HepG2 (cell line): ENCODE data around the gene FEM1B. TPM values are rescaled to one million over a fixed set of nuclear protein-coding genes. Genes with fewer than 3 reads are reported as not detected.

Source experiments
- ATAC-seq: fragments of 200-7000 bp; cut with Tn5 transposase; 3 replicates; pipeline ENCODE4 v1.9.1; 2020; ENCODE audit warnings: mild to moderate bottlenecking, moderate library complexity
- BruUV-seq: library from RNA; stranded (reverse); fragments of 400-500 nt; replicated peaks from 2 replicates; lab custom pipeline; 2021; lab: Mats Ljungman, UMichigan
- CTCF ChIA-PET: fragments of 300-600 bp; formaldehyde crosslinking; extraction: SDS; loops from one replicate; lab custom pipeline; 2021; ENCODE audit warnings: low total read pairs, inconsistent platforms, low intra/inter-chr PET ratio; lab: Yijun Ruan, JAX
- POLR2A ChIA-PET: fragments of 350-600 bp; sonication (Branson Sonifier 250); formaldehyde crosslinking; loops from one replicate; lab custom pipeline; 2020; ENCODE audit warnings: antibody characterized with exemption, inconsistent platforms; lab: Yijun Ruan, JAX
- DNase-seq: peaks from one replicate; pipeline ENCODE4 v3.0.0-alpha.2; 2015; ENCODE audit warnings: low spot score
- FAIRE-seq: peaks from 3 replicates; lab custom pipeline; 2011; peaks lifted over from hg19 to GRCh38; lab: Jason Lieb, UNC
- H2AFZ ChIP-seq: one replicate; pipeline ENCODE4 v1.6.1; 2011; ENCODE audit warnings: low read length, inconsistent platforms
- H3K27ac ChIP-seq: fragments of 300-600 bp; 3 replicates; pipeline ENCODE4 v1.8.0; 2011; ENCODE audit warnings: mixed run types, mild to moderate bottlenecking, mixed read lengths, low read length, inconsistent platforms; ENCODE audit not compliant: insufficient read depth; ENCODE audit errors: extremely low read length
- H3K27me3 ChIP-seq, 2 experiments: fragments of 200-600 bp in 1 of 2; 2 replicates in 1 of 2; 3 replicates in 1 of 2; pipeline versions ENCODE4 v1.6.0 to v1.8.0; 2011; ENCODE audit warnings: low read length in 2 of 2, mild to moderate bottlenecking in 2 of 2, moderate library complexity in 2 of 2, inconsistent platforms in 1 of 2; ENCODE audit not compliant: insufficient read depth in 2 of 2, control insufficient read depth in 1 of 2
- H3K36me3 ChIP-seq, 2 experiments: fragments of 200-600 bp in 1 of 2; replicated peaks in 1 of 2; 2 replicates in 1 of 2; 3 replicates in 1 of 2; pipeline versions ENCODE4 v1.5.1 to v1.8.0; 2011; ENCODE audit warnings: low read length in 2 of 2, inconsistent platforms in 1 of 2; ENCODE audit not compliant: insufficient read depth in 2 of 2, control insufficient read depth in 1 of 2
- H3K4me1 ChIP-seq: 2 replicates; pipeline ENCODE4 v1.5.1; 2012; ENCODE audit warnings: low read length, inconsistent platforms; ENCODE audit not compliant: insufficient read depth
- H3K4me2 ChIP-seq: 2 replicates; pipeline ENCODE4 v1.6.0; 2011; ENCODE audit warnings: low read depth, low read length, inconsistent platforms
- H3K4me3 ChIP-seq, 3 experiments: fragments of 200-600 bp in 1 of 3; sonication (generic), shearing (Covaris generic) in 1 of 3; replicated peaks in 1 of 3; 2 replicates each; pipeline ENCODE4 v1.5.1; 2011 to 2016; ENCODE audit warnings: low read length in 3 of 3, inconsistent platforms in 2 of 3, low read depth in 2 of 3, mild to moderate bottlenecking in 2 of 3, control low read depth in 1 of 3, mixed read lengths in 1 of 3; ENCODE audit not compliant: insufficient read depth in 1 of 3
- H3K79me2 ChIP-seq: one replicate; pipeline ENCODE4 v1.6.1; 2011; ENCODE audit warnings: low read length, inconsistent platforms; ENCODE audit not compliant: insufficient read depth
- H3K9ac ChIP-seq: 2 replicates; pipeline ENCODE4 v1.6.0; 2011; ENCODE audit warnings: mild to moderate bottlenecking, low read depth, low read length, inconsistent platforms; ENCODE audit not compliant: insufficient read depth
- H3K9me3 ChIP-seq: 2 replicates; pipeline ENCODE4 v1.5.1; 2012; ENCODE audit warnings: mild to moderate bottlenecking, low read length
- H4K20me1 ChIP-seq: 2 replicates; pipeline ENCODE4 v1.6.0; 2011; ENCODE audit warnings: inconsistent platforms, mild to moderate bottlenecking, low read length, moderate library complexity; ENCODE audit not compliant: insufficient read depth
- FOSL2 ChIP-seq: sonication (generic); formaldehyde crosslinking; IDR thresholded peaks from 2 replicates; pipeline ENCODE4 v1.4.0; 2020; ENCODE audit warnings: missing genetic modification reagents
- HNRNPH1 ChIP-seq: fragments of 200-400 bp; formaldehyde crosslinking; optimal IDR thresholded peaks from 2 replicates; pipeline ENCODE3; 2017; ENCODE audit warnings: mild to moderate bottlenecking, low read depth, low read length
- TGIF2 ChIP-seq: IDR thresholded peaks from 2 replicates; pipeline ENCODE4 v1.6.1; 2016; ENCODE audit warnings: control low read depth, missing compliant biosample characterization
- ZFYVE20 ChIP-seq: sonication (generic); formaldehyde crosslinking; IDR thresholded peaks from 2 replicates; pipeline ENCODE4 v1.8.0; 2023; ENCODE audit warnings: low read depth, mild to moderate bottlenecking, moderate library complexity, missing genetic modification reagents, borderline replicate concordance
- WGBS: methylation state at CpG from one replicate; pipeline ENCODE4 v1.1.6; 2017; ENCODE audit warnings: low lambda C conversion rate; 5-methylcytosine and 5-hydroxymethylcytosine counted together
- in situ Hi-C: cut with HindIII; loops from 2 replicates; pipeline ENCODE4 v1.10.0; 2017; ENCODE audit warnings: low pct_unique_long_range_greater_than_20kb; ENCODE audit not compliant: extremely low pct_ligation_motif_present
- intact Hi-C: fragments of 100-400 bp; cut with micrococcal nuclease; formaldehyde crosslinking; loops from one replicate; pipeline ENCODE4 v1.10.0; 2022; ENCODE audit not compliant: unreplicated experiment
- polyA plus RNA-seq, 8 experiments: library from polyadenylated mRNA; depleted of rRNA in 3 of 8; stranded (reverse) in 7 of 8; unstranded in 1 of 8; fragments of >200 nt; fragmentation: Illumina TruSeq in 4 of 8; extraction: Trizol in 4 of 8; gene quantifications; 2 replicates each; pipeline versions ENCODE4 v1.2.1 to v1.2.3, GENCODE V29; 2011 to 2016; ENCODE audit warnings: low read depth in 4 of 8, missing spikeins in 1 of 8, mixed read lengths in 1 of 8; ENCODE audit not compliant: insufficient read depth in 1 of 8
- total RNA-seq, 5 experiments: library from RNA; depleted of rRNA; stranded (reverse); fragments of >200 nt; fragmentation: Illumina TruSeq; extraction: Trizol; gene quantifications; 2 replicates each; pipeline ENCODE4 v1.2.3, GENCODE V29; 2016; ENCODE audit warnings: low read depth in 1 of 5
- TF ChIP-seq, protein P1 (sequence below): sonication (generic); formaldehyde crosslinking; IDR thresholded peaks from 2 replicates; pipeline ENCODE4 v1.4.0; 2020; ENCODE audit warnings: missing genetic modification reagents
- TF ChIP-seq, protein P2 (sequence below): sonication (generic); formaldehyde crosslinking; IDR thresholded peaks from 2 replicates; pipeline ENCODE4 v1.4.0; 2020; ENCODE audit warnings: mild to moderate bottlenecking, missing genetic modification reagents, borderline replicate concordance
- TF ChIP-seq, protein P3 (sequence below): sonication (generic); formaldehyde crosslinking; IDR thresholded peaks from 2 replicates; pipeline ENCODE4 v1.4.0; 2020; ENCODE audit warnings: missing genetic modification reagents
- TF ChIP-seq, protein P4 (sequence below): sonication (generic); formaldehyde crosslinking; IDR thresholded peaks from 2 replicates; pipeline ENCODE4 v1.4.0; 2020; ENCODE audit warnings: missing genetic modification reagents
- TF ChIP-seq, protein P5 (sequence below): sonication (generic); formaldehyde crosslinking; IDR thresholded peaks from 2 replicates; pipeline ENCODE4 v1.5.1; 2020; ENCODE audit warnings: mild to moderate bottlenecking, missing genetic modification reagents, moderate library complexity

Gene FEM1B
- total and polyA plus RNA-seq, 2 of the 13 experiments (the other 11 are each of a cell fraction or from before 2014, with no cell fraction given): 38.1 to 40.0 TPM

DNA sequence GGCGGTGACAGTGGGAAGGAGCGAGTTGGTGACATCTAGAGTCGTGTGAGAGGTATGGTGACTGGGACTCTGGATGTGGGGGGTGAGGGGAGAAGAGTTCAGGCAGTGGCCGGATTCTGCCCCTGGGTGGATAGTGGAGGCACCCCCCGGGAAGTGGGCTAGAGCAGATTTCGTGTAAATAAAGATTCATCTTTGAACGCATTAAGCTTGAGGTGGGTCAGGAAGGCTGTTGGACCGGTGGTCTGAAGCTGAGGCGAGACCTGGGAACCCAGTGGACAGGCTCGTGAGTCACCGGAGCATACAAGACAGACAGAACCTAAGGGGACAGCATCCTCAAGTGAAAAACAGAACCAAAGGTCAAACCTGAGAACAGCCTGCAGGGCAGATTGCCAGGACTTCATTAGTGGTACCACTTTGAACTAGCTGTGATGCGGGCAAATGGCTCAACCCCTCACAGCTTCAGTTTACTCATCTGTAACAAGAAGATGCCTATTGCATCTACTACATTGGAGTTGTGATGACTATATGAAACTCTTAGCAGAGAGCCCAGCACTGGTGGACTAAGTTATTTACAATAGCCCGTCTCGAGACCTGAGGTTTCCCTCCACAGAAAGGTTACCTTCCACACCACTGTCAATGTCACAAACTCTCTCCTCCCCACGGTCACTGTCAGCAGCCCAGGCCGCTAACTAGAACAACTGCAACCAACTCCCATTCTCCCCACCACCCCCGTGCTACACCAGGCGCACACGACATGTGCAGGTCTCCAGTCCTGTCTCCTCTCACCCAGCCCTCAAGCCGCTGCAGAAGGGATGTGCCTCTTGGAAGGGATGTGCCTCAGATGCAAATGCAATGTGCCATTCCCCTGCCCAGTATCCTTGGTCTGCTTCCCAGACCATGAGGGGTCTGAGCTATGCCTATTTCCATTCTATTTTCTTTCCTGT is 47.1 kb upstream of the FEM1B start:
- no peak overlapping the region for H3K27ac ChIP-seq
- ChIA-PET CTCF (no interaction called here), POLR2A (interaction anchor here (1.6 to 3.6 kb wide), 2 partner anchors 47 kb away, joined by 7 to 18 read pairs; partner anchors contain the start of gene FEM1B)
- no peak overlapping the region for H2AFZ ChIP-seq
- peak overlapping the region; percentile 60 to 82 (median 78) for H3K4me3 ChIP-seq
- ATAC-seq (peak; percentile 14), DNase-seq (no peak), FAIRE-seq (no peak)
- peak overlapping the region; percentile 81 for H3K9ac ChIP-seq
- H3K79me2 ChIP-seq: peaks cover 26% of the 10 kb centered on the region
- in situ Hi-C loops: no loop called here
- peak overlapping the region; percentile 96 for H3K4me2 ChIP-seq
- H3K9me3 ChIP-seq: no peaks in the 10 kb centered on the region
- no peaks in the 10 kb centered on the region; a peak in 1 of 5 replicates for H3K36me3 ChIP-seq
- no peaks in the 10 kb centered on the region; the same call in 1 of the 2 replicates for H4K20me1 ChIP-seq
- peaks cover 0 to 7% of the 10 kb centered on the region in 2 experiments; a peak in 1 of 5 replicates for H3K27me3 ChIP-seq
- TSS peak; percentile 86 for BruUV-seq
- intact Hi-C loops: loop anchor here (5.0 kb wide), 1 partner anchor 47 kb away; the partner anchor contains the start of gene FEM1B
- 22% methylated on average over 20 of the region's 20 CpGs for WGBS
- peaks cover 76% of the 10 kb centered on the region for H3K4me1 ChIP-seq
- TF ChIP-seq TGIF2 (CRISPR knock-in tag) (peak; percentile 51; the same call in 1 of the 2 replicates), HNRNPH1 (no peak), ZFYVE20 (CRISPR knock-in tag) (0 out of 2 replicates have a peak, but pooled peaks have one; percentile 23), FOSL2 (CRISPR knock-in tag) (peak; percentile 5; the same call in 1 of the 2 replicates)
- TF ChIP-seq, protein P1, sequence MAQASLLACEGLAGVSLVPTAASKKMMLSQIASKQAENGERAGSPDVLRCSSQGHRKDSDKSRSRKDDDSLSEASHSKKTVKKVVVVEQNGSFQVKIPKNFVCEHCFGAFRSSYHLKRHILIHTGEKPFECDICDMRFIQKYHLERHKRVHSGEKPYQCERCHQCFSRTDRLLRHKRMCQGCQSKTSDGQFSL (CRISPR knock-in tag): 0 out of 2 replicates have a peak, but pooled peaks have one; percentile 66
- TF ChIP-seq, protein P2, sequence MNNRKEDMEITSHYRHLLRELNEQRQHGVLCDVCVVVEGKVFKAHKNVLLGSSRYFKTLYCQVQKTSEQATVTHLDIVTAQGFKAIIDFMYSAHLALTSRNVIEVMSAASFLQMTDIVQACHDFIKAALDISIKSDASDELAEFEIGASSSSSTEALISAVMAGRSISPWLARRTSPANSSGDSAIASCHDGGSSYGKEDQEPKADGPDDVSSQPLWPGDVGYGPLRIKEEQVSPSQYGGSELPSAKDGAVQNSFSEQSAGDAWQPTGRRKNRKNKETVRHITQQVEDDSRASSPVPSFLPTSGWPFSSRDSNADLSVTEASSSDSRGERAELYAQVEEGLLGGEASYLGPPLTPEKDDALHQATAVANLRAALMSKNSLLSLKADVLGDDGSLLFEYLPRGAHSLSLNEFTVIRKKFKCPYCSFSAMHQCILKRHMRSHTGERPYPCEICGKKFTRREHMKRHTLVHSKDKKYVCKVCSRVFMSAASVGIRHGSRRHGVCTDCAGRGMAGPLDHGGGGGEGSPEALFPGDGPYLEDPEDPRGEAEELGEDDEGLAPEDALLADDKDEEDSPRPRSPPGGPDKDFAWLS: no peak
- TF ChIP-seq, protein P3, sequence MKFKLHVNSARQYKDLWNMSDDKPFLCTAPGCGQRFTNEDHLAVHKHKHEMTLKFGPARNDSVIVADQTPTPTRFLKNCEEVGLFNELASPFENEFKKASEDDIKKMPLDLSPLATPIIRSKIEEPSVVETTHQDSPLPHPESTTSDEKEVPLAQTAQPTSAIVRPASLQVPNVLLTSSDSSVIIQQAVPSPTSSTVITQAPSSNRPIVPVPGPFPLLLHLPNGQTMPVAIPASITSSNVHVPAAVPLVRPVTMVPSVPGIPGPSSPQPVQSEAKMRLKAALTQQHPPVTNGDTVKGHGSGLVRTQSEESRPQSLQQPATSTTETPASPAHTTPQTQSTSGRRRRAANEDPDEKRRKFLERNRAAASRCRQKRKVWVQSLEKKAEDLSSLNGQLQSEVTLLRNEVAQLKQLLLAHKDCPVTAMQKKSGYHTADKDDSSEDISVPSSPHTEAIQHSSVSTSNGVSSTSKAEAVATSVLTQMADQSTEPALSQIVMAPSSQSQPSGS (CRISPR knock-in tag): no peak
- TF ChIP-seq, protein P4, sequence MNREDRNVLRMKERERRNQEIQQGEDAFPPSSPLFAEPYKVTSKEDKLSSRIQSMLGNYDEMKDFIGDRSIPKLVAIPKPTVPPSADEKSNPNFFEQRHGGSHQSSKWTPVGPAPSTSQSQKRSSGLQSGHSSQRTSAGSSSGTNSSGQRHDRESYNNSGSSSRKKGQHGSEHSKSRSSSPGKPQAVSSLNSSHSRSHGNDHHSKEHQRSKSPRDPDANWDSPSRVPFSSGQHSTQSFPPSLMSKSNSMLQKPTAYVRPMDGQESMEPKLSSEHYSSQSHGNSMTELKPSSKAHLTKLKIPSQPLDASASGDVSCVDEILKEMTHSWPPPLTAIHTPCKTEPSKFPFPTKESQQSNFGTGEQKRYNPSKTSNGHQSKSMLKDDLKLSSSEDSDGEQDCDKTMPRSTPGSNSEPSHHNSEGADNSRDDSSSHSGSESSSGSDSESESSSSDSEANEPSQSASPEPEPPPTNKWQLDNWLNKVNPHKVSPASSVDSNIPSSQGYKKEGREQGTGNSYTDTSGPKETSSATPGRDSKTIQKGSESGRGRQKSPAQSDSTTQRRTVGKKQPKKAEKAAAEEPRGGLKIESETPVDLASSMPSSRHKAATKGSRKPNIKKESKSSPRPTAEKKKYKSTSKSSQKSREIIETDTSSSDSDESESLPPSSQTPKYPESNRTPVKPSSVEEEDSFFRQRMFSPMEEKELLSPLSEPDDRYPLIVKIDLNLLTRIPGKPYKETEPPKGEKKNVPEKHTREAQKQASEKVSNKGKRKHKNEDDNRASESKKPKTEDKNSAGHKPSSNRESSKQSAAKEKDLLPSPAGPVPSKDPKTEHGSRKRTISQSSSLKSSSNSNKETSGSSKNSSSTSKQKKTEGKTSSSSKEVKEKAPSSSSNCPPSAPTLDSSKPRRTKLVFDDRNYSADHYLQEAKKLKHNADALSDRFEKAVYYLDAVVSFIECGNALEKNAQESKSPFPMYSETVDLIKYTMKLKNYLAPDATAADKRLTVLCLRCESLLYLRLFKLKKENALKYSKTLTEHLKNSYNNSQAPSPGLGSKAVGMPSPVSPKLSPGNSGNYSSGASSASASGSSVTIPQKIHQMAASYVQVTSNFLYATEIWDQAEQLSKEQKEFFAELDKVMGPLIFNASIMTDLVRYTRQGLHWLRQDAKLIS: no peak
- TF ChIP-seq, protein P5, sequence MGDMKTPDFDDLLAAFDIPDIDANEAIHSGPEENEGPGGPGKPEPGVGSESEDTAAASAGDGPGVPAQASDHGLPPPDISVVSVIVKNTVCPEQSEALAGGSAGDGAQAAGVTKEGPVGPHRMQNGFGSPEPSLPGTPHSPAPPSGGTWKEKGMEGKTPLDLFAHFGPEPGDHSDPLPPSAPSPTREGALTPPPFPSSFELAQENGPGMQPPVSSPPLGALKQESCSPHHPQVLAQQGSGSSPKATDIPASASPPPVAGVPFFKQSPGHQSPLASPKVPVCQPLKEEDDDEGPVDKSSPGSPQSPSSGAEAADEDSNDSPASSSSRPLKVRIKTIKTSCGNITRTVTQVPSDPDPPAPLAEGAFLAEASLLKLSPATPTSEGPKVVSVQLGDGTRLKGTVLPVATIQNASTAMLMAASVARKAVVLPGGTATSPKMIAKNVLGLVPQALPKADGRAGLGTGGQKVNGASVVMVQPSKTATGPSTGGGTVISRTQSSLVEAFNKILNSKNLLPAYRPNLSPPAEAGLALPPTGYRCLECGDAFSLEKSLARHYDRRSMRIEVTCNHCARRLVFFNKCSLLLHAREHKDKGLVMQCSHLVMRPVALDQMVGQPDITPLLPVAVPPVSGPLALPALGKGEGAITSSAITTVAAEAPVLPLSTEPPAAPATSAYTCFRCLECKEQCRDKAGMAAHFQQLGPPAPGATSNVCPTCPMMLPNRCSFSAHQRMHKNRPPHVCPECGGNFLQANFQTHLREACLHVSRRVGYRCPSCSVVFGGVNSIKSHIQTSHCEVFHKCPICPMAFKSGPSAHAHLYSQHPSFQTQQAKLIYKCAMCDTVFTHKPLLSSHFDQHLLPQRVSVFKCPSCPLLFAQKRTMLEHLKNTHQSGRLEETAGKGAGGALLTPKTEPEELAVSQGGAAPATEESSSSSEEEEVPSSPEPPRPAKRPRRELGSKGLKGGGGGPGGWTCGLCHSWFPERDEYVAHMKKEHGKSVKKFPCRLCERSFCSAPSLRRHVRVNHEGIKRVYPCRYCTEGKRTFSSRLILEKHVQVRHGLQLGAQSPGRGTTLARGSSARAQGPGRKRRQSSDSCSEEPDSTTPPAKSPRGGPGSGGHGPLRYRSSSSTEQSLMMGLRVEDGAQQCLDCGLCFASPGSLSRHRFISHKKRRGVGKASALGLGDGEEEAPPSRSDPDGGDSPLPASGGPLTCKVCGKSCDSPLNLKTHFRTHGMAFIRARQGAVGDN (CRISPR knock-in tag): no peak
